ENCODE results near the gene ZBTB38.
A peak's percentile ranks its signal among the peaks of the same experiment; 100 is the strongest.

The ZBTB38 gene

DNA sequence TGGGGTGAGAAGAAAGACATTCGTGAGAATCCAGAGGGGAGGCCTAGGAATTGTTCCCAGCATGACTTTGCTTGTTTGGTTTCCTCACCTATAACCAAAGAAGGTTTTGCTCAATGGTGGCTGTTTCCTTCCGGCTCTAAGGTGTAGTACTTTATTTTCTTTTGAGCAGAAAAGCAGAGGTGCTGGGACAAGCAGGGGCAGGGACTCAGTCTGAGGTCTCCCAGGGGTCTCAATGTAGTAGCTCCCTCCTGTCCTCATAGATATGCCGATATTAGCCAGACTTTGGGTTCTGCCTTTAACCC lies 41.6 kb downstream of the ZBTB38 start:
- DNase-seq, result no peak

DNA sequence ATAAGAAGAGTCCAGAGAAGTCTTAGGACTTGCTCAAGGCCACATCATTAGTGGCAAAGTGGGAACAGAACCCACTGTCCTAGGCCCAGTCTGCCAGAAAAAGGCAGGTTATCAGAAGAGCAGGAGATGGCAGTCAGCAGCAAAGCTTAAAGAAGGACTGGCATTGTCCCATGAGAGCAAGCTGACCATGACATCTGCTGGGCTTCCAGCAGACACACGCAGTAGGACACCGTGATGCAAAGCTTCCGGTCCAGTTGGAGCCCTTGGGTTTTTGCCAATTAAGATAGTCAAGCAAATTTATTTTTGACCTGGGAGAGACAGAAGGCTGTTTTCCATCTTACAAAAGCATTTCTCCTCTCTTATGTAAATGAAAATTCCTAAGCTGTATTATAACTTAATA lies 42.1 kb downstream of the ZBTB38 start:
- DNase-seq, result no peak

DNA sequence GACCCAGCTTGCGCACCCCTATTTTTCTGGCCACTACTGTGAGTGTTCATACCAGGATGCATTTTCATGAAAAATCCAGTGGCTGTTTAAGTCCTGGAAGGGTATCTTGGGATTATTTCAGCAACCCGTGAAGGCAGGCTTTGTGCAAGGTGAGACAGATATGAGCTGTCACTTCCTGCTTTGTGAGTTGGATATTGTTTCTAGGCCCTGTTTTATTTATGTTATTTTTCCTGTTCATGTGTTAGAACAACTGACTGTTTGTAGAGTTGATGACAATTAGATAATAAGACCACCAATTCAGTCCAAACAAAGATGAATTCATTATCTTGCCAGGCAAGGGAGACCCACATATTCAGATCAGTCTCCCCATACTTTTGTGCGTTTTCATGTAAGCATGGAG lies 42.5 kb downstream of the ZBTB38 start:
- DNase-seq, result no peak

DNA sequence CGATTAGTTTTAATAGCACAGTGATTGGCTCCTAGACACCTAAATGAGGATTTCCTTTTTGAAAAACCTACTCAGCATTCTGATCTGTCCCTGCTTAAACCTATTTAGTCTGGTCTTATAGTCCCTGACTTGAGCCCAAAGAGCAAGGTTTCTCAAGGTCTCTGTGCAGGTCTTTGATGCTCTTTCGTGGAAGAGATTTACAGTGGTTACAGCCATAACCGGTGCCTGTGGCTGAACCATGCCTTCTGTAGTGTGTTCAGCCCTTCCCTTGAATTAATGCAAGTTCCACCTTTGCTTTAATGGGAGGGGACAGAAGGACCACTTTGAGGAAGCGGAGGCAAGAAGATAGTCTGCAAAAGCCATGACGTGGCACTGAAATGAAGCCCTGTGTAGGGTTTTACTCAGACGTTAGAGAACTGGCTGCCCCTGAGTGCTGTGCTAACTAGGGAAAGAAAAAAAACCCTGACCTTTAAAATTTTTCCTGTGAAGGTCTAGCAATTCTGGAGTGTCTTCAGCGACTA lies 43.0 kb downstream of the ZBTB38 start:
- peak; percentile 60 for DNase-seq

DNA sequence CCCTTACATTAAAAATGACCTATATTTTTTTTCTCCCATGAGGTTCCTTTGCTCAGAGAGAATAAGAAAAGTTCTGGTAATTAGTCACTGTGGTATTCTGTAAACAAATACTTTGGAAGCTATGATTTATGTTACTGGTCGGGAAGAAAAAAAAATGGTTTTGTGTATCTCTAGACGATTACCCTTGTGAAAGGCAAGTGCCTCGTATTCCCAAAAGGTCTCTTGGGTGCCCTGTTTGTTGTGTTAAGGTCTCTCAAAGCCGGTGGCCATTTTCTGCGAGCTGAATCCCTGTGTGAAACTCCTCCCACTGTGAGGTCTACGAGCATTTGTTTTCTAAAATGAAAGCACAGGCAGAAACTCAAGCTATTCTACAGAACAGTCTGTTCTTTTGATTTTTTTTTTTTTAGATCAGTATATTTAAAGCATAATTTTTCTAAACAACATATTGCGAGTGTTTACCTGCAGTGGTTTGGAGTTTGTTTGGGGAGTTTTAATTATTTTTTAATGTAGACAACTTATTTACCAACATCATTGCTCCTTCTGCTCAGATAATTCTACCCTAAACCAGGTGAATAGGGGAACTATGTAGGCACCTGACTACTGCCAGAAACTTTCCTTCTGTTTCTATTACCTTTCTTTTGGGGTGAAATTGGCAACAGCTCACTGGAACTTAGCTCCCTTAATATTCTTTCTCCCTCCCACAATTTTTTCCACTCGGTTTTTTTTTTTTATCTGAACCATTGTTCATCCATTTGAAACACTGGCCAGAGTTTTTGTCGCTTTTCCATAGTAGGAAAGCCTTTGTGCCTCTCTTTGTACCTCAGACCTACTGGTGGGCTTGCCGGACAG lies 44.0 kb downstream of the ZBTB38 start:
- peak; percentile 81 for DNase-seq

DNA sequence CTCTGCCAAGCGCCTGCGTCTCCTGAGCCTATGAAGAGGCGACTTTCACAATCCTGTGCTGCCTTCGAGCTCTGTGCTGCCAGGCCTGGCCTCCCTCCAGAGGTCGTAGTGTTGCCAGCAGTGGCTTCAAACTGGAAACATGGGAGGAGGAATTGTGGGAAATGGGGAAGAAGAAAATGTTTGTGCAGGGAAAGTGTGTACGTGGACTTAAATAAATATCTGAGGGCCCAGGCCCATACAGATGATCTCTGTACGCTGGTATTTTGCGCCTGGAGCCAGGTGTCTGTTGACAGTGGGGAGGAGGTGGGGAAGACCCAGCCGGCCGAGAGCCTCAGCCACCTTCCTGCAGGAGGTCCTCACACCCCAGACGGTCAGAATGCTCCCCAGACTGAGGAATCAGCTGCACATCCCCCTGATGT lies 44.6 kb downstream of the ZBTB38 start:
- no peak for DNase-seq

DNA sequence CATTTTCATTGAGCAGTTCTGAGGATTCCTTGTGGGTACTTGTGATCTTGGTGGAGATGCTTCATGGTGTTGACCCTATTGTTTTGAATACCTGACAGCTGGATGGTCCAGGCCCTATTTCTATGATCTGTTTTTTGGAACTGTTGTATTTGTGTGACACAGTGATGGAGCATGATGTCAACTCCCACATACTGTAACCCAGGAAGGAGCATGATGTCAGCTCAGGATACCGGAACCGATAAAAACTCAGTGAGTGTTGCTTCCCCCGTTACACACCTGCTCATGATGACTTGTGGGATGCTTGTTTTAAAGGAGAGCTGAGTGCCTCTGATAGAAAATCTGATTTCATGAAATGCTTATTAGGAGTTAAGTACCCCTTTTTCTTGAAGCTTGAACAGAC lies 45.1 kb downstream of the ZBTB38 start:
- DNase-seq, result peak; percentile 69

DNA sequence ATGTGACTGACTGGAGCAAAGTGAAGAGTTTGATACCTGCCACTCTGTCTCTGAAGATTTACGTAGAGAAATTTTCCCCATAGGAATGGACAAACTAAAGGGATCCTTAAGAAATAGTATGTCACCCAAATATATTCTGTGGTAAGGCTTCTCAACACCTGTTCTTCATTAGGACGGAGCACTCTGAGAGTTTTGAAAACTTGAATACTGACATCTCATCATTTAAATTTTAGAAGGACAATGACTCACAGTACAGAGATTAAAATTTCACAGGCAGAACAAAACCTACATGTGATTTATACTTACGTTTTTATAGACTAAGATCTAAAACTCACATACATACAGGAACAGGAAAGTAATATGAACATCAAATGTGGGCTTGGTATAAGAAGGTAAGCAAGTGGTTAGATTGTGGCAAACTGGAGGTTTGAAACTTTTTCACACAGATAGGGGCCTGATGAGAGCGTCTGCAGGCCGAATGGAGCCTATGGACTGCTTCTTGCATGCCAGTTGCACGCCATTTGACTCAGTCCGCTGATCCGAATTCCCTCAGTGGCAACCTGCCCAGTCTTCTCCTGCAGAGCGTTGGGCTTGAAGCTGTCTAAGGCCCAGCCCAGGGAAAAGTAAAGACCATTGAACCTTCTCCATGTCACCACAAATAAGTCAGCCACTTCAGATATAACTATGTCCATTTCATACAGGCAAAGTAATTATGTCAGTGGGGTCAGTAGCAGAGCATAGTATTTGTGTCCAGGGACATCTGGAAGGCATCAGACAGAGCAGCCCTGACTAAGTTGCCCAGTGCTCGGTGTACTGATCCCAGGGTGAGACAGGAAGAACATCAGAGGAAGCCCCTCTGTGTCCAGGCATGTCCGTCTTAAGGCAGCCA lies 45.7 kb downstream of the ZBTB38 start:
- DNase-seq, result peak; percentile 48

DNA sequence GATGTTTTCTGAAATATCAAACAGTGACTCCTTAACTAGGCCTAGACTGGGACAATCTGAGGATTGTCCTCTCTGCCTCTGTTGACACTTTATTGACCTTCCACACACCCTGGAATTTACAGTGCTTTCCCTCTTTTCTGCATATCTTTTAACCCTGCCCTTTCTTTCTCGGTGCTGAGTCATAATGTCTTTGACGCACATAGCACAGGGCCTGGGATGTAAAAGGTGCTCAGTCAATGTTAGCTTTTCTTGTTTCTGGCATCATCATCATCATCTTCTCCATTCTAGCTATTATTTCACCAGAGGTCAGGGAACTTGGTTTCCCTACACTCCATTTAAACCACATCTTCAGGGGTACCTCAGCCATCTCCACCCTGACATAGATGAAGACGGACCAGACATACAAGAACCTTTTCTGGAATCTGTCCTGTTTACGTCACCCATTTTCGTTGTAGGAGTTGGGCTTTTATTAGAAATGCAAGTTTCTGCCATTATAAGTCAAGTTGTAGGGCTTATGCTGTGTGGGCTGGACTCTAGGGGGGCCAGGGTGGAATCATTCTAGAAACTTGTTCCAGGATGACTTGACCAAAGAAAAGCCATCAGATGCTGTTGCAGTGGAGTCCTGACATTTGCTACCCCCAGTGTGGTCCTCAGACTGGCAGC lies 46.6 kb downstream of the ZBTB38 start:
- no peak for DNase-seq

DNA sequence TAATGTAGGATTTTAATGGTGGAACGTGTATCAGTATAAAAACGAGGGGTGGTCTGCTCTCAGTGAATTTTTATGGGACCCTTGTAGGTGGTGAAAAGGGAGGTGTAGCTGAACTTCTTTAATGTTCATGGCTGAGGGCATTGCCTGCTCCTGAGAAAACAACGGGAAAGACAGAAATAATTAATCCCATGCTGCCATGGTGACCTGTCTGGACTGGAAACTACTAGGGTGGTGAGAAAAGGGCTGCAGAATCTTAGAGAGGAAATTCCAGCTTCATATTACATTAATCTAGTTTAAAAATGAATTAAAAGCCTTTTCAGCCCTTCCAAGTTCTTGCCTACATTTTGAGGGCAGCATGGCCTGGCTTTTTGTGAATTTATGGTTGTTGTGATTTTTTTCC lies 47.6 kb downstream of the ZBTB38 start:
- no peak for DNase-seq

All from CD4-positive, alpha-beta T cell treated with Interleukin-21 for 1 hour (primary cell).